ENCODE results near the gene ITGA8.
"Not testable (repeated sequence)": the region's sequence is repeated elsewhere in the genome, so short reads cannot be mapped to it uniquely, and the experiment has no call there.

ITGA8 gene

DNA sequence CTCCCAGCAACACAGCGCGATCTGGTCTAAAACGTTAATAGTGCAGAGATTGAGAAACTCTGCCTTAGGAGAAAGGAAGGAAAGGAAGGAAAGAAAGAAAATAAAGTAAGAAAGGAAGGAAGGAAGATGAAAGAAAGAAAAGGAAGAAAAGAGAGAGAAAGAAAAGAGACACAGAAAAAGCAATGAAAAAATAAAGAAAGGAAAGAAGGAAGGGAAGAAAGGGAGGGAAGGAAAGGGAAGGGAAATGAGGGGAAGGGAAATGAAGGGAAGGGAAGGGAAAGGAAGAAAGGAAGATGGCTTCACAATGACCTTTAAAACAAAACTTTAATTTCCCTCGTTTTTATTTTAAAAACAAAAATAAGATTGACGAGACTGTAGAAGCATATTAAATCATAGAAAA, 173.1 kb downstream of the ITGA8 start:
- DNase-seq: no peak

DNA sequence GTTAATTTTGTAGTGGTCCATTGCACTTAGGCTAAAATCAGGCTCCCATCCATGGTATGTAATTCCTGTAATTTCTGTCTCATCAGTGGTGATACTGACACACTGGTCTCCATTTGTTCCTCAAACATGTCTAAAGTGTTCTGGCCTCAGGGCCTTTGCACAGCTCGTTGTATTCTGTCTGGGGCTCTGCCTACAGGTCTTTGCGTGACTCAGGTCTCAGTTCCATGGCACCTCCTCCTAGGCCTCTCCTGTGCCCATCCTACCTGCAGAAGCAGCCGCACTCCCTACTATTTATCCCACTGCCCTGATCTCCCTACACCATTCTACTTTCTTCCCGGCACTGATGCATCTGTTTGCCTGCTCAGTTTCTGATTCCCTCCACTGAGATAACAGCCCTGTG, 173.8 kb downstream of the ITGA8 start:
- DNase-seq: no peak

DNA sequence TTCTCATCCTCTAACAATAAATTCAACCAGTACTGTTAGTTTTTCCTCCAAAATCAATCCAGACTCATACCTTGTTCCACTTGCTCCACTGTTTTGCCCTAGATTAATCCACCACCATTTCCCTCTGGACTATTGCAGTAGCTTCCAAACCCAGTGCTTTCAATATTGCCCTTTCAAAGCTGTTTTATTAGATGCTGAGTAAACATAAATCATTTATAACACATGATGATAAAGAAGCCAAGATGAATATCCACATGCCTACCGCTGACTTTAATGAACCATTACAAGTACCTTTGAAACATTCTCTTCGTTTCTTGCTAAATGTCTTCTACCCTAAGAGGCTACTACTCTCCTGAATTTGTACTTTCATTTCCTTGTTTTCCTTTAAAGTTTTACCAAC, 174.5 kb downstream of the ITGA8 start:
- DNase-seq: no peak

DNA sequence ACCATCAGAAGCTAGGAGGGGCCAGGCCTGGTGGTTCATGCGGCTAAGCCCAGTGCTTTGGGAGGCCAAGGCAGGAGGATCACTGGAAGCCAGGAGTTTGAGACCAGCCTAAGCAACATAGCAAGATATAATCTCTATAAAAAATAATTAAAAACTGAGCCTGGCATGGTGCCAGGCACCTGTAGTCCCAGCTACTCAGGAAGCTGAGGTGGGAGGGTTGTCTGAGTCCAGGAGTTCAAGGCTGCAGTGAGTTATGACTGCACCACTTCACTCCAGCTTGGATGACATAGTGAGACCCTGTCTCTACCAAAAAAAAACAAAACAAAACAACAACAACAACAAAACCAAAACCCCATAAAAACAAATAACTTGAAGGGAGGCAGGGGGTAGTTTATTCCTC, 175.7 kb downstream of the ITGA8 start:
- no peak for DNase-seq

DNA sequence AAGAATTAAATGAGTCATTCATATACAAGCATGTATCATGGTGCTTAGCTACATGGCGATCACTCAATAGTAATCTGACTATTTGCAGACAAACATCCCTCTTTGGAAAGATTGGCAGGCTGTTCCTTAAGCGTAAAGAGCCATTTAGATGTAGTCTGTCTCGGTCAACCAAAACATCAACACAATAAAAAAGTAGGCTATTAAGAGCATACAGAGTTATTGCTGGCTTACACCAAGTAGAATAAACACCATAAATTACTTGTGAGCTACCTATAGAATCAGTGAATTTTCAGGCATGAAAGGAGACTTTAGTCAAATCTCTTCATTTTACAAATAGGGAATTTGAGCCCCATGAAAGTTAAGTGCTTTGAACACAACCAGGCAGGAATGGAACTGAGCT, 176.9 kb downstream of the ITGA8 start:
- no peak for DNase-seq

DNA sequence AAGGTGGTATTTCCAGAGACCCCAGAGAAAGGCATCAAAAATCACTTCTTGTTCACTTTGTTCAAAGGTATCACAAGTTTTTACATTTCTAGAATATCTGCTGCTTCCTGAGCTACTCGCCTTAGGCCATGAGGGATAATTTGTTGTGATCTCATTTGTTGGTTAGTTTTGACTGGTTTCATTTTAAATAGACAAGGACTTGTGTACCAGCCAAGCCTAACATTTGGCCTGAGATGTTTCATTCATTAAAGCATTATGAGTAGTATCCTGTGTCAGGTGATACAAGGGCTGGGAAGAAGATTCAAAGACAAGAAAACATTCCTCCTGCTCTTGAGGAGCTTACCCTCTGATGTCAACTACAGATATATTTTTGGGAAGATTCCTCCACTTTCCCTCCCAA, 178.3 kb downstream of the ITGA8 start:
- DNase-seq: no peak

DNA sequence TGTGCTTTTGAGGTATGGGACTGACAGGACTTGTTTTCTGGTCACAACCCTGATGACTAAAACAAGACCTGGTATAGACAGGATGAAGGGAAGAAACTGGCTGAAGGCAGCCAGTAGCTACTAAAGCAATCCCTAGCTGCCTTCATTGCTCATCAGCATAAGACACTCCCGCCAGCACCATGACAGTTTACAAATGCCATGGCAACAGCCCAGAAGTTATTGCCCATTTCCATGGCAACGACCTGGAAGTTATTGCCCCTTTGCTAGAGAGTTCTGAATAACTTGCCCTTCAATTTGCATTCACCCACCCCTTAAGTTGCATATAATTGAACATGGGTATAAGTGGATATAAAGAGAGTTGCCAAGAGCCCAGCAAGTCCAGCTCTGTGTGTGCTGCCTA, 179.0 kb downstream of the ITGA8 start:
- DNase-seq: no peak

DNA sequence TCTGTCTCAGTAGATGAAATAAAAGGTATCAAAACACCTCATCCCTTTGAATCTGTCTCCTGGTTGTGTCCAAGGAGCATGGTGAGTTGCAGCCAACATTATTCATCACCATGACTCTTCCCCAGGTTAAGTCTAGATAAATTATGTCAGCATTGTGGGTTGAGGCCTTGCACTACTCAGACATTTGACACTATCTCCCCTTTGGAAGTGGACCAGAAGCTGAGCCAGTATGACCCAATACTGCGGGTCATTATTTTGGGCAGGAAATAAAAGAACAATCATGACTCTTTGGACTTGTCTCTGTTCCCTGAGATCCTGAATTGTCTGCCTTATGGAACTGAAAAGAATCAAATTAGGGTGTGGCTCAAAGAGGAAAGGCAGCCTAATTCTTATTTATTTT, 180.5 kb downstream of the ITGA8 start:
- no peak for DNase-seq

DNA sequence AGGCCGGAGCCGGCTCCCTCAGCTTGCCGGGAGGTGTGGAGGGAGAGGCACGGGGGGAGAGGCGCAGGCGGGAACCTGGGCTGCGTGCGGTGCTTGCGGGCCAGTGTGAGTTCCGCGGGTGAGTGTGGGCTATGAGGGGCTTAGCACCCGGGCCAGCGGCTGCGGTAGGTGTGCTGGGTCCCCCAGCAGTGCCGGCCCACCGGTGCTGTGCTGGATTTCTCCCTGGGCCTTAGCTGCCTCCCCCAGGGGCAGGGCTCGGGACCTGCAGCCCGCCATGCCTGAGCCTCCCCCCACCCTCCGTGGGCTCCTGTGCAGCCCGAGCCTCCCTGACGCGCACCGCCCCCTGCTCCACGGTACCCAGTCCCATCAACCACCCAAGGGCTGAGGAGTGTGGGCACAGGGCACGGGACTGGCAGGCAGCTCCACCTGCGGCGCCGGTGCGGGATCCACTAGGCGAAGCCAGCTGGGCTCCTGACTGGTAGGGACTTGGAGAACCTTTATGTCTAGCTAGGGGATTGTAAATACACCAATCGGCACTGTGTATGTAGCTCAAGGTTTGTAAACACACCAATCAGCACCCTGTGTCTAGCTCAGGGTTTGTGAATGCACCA, 184.7 kb downstream of the ITGA8 start:
- not testable (repeated sequence) for DNase-seq

DNA sequence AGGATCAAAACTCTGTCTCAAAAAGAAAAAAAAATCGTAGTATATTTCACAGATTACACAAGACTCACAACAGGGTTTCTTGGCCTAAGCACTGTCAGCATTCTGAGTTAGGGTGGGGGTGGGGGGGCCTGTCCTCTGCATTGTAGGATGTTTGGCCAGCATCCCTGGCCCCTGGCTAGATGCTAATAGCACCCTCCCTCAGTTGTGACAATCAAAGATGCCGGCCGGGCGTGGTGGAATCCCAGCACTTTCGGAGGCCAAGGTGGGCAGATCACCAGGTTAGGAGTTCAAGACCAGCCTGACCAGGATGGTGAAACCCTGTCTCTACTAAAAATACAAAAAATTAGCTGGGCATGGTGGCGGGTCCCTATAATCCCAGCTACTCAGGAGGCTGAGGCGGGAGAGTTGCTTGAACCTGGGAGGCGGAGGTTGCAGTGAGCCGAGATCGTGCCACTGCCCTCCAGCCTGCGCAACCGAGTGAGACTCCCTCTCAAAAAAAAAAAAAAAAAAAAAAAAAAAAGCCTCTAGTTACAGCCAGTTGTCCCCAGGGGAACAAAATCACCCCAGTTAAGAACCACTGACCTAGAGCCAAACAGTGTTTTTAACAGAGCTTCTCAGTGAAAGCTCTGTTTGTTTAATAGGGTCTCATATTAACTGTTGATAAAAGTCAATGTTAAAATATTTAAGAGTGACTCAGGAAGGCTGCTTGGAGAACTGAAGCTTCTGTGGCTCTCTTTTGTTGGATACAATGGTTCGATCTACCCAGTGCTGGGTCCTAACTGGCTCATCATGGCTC, 187.6 kb downstream of the ITGA8 start:
- no peak for DNase-seq

DNA sequence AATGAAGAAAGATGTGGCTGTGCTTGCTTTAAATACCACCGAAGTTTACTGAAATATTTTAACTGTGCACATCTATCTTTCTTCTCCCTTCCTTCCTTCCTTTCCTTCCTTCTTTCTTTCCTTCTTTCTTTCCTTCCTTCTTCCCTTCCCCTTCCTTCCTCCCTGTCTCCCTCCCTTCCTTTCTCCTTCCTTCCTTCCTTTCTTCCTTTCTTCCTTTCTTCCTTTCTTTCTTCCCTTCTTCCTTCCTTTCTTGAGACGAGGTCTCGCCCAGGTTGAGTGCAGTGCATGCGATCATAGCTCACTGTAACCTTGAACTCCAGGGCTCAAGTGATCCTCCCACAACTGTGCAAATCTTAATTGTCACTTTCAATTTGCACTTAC, 190.9 kb downstream of the ITGA8 start:
- DNase-seq: no peak

DNA sequence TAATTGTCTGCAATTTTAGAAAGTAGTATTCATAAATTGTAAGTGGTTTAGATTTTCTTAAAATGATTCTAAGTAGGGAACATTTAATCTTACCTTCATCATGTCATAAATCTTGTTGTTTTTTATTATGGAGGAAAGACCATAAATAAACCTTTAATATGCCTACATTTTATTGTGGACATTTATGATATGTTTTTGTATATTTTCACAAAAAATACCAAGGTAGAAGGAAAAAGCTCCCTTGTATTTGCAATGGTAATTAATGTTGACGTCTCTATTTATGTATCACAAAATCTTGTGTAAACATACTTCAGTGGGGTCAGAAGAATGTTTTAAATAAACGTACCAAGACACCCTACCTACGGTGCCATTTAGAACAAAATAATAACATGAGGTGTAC, 193.0 kb downstream of the ITGA8 start:
- DNase-seq: no peak

DNA sequence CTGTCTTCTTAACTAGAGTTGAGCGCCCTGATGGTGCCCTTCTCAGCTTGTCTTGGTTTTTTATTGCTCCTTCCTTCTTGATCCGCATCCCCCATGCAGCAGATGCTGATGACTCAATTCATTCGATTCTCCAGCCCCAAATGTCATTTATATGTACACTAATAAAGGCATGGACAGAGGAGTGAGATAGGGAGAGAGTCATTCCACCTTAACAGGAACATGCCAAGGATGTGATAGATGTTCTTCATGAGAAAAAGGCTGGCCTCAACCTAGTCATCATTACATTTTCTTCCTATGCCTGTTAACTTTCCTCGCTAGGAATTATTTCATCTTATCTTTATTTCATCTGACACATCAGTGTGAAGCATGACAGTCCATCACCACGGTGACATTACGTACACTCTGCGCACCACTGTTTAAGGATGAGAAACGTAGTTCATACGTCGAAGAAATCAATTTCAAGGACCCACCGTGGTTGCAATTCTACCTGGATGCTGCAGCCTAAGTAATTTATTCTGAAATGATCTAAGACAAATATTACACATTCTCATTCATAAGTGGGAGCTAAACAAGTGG, 198.3 kb downstream of the ITGA8 start:
- no peak for DNase-seq

DNA sequence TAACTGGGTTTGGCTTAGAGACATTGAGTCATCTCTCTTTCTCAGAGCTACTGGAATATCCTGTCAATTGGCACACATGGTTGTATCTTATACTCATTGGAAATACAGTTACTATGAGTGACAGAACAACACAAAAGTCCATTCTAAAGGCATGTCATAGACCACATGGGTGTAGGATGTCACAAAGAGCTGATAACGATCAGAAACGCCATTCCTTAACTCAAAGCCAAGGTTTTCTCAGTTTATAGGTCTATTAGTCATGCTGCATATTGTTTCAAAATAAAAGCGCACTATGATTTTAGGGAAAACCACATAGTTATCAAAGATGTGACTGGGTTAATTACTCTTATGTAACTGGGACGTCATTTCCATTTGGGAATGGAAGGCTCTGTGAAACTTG, 201.5 kb downstream of the ITGA8 start:
- DNase-seq: no peak

DNA sequence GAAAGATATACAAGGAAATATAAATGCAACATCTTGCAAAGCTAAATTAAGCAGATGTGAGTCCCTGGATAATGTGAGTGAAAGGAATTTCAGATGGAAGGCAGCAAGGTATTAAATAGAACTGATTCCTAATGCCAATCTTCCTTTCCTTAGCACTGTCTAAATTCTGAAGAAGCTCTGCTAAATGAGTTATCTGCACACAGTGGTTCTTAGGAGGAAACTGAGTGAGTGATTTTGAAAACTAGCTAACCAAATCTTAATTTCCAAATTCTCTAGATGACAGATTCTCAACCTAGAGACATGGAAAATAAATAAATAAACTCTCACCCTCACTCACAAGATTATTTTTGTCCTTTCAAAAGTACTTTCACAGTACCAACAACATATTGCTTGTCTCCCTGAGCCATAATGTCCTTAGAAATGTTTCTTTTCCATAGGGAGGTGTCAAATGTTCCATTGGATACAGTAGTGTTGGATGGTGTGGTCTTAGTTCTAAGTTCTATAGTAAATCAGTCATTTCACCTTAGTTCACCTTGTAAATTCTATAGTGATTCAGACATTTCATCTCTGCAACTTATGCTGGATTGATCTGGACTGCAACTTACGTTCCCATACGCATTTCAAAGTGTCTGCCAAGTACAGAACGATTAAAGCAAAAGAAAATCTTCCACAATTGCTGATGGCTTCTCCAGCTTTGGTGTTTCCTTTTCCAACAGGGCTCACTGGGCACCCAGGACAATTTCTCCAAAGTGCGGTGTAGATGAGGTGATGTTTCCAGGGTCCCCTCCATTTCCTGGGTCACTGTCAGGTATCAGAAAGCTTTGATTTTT, 203.3 kb downstream of the ITGA8 start:
- no peak for DNase-seq

DNA sequence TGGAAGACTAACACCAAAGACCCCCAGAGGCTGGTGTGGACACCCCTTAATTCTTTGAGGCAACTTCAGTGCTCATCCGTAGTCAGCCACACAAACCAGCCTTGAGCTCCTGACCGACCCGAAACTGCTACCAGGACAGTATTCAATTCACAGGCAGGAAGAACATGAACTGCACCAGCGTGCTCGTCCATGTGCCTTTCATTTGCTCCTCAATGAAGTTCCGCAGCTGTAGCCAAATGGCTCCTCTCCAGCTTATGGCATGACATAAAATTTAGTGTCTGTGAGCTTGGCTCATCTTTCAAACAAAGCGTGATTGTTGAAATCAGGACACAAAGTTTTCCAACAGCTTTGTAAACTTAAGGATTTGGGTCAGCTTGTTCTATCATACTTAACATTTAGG, 204.5 kb downstream of the ITGA8 start:
- no peak for DNase-seq

DNA sequence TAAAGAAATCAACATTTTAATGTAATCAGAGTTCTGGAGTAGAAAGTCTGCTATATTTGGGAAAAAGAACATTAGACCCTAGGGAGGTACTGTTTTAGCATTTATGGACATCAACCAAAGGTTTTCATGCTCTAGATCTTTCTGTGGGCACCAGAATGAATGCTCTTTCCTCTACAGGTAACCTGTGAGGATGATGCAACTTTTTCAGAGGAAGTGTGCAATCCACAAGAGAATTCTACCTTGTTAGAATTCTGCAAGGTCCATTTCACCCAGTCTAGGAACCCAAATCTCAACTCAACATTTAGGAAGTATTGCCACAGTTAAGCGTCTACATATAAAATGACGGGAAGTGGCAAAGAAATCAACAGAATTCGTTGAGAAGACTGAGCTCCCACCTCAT, 208.8 kb downstream of the ITGA8 start:
- DNase-seq: no peak

DNA sequence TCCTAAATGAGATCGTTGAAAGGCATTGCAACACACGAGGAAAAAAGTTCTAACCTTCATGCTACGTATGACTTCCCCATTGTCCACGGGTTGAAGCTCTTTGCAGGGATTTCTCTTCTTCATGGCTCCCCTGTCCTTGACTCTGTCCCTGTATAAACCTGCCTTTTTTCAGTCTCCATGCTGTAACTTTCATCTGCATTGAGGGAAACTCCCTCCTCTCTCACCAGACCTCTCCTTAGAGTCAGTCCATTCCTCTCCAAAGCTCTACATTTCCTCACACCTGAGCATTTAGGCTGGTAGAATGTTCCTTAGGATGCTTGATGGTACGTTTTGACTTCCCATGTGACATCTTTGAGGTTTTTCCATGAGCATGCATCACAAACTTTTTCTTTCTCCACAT, 214.4 kb downstream of the ITGA8 start:
- no peak for DNase-seq

DNA sequence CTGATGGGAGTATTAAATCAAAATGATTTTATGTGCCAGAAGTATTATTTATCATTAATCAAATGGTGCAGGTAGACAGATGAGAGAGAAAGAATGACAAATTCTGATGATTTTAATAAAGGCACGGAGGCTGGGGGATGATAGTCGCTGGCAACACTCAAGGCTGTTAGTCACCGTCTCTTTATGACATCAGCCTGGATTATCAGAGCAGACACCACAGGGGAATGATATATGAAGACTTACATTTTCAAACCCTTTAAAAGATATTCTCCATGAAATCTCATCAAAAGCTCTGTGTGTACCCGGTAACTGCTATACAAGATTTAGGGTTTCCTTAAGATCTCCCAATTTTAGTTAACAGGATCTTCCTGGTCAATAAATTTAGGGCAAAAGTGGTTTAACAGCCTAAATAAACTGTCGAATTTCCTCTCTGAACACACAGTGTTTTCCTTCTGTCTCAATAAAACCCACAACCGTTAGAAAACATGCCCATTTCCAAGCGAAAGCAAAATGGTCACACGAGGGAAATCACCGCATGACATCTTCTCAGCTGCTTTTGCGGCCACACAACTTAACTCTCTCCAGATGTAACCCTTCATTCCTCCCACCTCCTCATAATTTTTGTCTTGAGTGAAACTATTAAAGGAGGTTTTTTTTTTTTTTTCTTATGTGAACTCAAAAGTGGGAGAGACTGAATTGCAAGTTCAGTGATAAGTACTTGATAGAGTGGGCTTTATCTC, 215.5 kb downstream of the ITGA8 start:
- no peak for DNase-seq

DNA sequence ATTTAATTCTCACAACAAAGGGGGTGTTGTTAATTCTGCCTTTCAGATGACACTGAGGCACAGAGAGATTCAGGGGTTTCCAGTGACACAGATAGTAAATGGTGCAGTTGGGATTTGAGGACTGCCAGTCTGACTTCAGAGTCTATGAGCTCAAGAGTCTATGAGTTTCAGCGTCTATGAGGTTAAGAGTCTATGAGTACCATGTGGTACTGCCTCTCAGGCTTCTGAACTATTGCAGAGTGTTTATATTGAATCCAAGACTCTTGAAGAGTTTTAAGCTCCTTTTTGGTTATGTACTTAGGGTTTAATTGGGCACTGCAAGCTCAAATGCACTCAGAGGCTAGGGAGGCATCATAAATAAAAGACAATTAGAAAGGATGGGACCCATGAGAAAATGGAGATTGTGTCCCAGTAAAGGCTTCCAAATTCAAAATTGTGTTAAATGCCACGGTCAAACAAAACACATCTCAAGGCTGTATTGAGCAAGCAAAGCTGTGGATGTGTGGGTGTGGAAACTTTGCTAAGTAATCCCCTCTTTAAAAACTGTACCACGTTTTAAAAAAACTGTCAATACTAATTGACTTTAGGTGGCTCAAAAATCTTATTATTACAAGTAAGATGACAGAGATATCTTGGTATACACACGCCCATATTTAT, 224.7 kb downstream of the ITGA8 start:
- no peak for DNase-seq

DNA sequence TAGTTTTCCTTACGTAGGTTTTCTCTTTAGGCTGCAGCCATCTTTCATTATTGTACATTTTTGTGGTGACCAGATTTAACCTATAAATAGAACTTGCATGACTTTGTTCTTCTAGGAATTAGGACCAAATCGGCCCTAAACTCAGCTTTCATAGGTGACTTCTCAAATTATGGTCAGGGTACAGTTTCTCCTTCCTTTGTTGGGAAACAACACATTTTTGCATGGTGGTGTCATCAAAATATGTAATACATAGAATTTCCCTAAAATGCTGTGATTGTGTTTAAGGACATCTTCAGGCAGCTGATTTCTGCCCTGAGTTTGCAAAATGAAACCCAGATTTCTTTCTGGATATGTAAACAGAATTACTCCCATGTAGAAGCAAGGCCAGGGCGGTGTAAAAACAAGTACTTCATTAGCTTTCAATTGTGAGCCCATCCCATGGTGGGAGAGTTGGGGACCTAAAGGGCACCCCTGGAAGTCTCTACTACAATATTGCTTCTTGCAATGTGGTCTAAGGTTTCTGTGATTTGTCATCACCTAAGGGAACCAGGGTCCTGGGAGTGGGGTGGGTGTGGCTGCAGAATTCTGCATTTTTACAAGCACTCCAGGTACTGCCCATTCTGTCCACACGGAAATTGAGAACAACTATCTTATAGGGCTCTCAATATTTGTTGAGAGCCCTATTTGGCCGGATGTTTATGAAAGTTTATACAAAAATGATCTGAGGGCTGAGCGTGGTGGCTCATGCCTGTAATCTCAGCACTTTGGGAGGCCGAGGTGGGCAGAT, 227.7 kb downstream of the ITGA8 start:
- DNase-seq: no peak

DNA sequence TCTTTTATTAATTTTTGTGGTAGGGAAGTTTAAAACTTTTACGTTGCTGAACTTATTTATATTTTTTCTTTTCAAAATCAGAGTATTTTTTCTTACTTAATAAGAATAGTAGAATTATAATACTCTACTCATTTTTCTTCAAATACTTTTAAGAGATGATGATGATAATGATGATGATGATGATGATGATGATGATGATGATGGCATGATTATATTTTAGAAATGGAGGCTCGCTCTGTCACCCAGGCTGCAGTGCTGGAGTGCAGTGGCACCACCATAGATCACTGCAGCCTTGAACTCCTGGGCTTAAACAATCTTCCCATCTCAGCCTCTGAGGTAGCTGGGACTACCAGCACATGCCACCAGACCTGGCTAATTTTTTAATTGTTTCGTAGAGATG, 230.3 kb downstream of the ITGA8 start:
- DNase-seq: no peak
